ENCODE data around the gene ZC3HAV1L. TPM values are rescaled to one million over a fixed set of nuclear protein-coding genes. Genes with fewer than 3 reads are reported as not detected.

Gene ZC3HAV1L
- total and polyA plus RNA-seq, 2 experiments from 2014 or later = 2.0 to 11.3 TPM

DNA sequence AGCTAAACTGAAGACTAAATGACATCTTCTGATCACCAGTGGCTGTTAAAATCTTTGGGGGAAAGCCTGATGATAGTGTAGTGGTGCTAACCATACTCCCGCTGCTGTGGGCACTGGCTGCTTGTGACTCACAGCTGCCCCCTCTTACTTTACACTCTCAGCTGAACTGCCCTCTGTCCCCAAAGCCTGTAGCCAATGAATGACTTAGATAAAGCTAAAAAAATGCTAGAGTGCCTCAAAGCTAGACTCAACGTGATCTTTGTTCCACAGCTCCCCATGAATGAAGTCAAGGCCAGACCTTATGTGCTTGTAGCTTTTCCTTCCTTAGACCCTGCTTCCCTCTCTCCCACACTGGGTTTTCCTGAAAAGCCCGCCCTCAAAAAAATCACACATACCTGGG, 6.5 kb downstream of the ZC3HAV1L start:
- TF ChIP-seq, protein P1, sequence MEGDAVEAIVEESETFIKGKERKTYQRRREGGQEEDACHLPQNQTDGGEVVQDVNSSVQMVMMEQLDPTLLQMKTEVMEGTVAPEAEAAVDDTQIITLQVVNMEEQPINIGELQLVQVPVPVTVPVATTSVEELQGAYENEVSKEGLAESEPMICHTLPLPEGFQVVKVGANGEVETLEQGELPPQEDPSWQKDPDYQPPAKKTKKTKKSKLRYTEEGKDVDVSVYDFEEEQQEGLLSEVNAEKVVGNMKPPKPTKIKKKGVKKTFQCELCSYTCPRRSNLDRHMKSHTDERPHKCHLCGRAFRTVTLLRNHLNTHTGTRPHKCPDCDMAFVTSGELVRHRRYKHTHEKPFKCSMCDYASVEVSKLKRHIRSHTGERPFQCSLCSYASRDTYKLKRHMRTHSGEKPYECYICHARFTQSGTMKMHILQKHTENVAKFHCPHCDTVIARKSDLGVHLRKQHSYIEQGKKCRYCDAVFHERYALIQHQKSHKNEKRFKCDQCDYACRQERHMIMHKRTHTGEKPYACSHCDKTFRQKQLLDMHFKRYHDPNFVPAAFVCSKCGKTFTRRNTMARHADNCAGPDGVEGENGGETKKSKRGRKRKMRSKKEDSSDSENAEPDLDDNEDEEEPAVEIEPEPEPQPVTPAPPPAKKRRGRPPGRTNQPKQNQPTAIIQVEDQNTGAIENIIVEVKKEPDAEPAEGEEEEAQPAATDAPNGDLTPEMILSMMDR (conservative IDR thresholded peaks at IDR 0.05; ENCODE audit: low read depth in 2 of 2) = no peak
- TF ChIP-seq JUNB (IDR thresholded peaks at IDR 0.05; ENCODE audit: unreplicated experiment) (no peak), POLR2AphosphoS5 (IDR thresholded peaks at IDR 0.05; ENCODE audit: low read depth) (no peak), ZNF331 (CRISPR knock-in tag; IDR thresholded peaks at IDR 0.05; ENCODE audit: low read depth) (no peak), EZH2 (IDR thresholded peaks at IDR 0.05; ENCODE audit: low read depth, unreplicated experiment) (no peak), NANOG (IDR thresholded peaks at IDR 0.05; ENCODE audit: borderline replicate concordance) (no peak), STAT1 (IDR thresholded peaks at IDR 0.05; ENCODE audit: unreplicated experiment) (no peak)
- TF ChIP-seq, protein P2, sequence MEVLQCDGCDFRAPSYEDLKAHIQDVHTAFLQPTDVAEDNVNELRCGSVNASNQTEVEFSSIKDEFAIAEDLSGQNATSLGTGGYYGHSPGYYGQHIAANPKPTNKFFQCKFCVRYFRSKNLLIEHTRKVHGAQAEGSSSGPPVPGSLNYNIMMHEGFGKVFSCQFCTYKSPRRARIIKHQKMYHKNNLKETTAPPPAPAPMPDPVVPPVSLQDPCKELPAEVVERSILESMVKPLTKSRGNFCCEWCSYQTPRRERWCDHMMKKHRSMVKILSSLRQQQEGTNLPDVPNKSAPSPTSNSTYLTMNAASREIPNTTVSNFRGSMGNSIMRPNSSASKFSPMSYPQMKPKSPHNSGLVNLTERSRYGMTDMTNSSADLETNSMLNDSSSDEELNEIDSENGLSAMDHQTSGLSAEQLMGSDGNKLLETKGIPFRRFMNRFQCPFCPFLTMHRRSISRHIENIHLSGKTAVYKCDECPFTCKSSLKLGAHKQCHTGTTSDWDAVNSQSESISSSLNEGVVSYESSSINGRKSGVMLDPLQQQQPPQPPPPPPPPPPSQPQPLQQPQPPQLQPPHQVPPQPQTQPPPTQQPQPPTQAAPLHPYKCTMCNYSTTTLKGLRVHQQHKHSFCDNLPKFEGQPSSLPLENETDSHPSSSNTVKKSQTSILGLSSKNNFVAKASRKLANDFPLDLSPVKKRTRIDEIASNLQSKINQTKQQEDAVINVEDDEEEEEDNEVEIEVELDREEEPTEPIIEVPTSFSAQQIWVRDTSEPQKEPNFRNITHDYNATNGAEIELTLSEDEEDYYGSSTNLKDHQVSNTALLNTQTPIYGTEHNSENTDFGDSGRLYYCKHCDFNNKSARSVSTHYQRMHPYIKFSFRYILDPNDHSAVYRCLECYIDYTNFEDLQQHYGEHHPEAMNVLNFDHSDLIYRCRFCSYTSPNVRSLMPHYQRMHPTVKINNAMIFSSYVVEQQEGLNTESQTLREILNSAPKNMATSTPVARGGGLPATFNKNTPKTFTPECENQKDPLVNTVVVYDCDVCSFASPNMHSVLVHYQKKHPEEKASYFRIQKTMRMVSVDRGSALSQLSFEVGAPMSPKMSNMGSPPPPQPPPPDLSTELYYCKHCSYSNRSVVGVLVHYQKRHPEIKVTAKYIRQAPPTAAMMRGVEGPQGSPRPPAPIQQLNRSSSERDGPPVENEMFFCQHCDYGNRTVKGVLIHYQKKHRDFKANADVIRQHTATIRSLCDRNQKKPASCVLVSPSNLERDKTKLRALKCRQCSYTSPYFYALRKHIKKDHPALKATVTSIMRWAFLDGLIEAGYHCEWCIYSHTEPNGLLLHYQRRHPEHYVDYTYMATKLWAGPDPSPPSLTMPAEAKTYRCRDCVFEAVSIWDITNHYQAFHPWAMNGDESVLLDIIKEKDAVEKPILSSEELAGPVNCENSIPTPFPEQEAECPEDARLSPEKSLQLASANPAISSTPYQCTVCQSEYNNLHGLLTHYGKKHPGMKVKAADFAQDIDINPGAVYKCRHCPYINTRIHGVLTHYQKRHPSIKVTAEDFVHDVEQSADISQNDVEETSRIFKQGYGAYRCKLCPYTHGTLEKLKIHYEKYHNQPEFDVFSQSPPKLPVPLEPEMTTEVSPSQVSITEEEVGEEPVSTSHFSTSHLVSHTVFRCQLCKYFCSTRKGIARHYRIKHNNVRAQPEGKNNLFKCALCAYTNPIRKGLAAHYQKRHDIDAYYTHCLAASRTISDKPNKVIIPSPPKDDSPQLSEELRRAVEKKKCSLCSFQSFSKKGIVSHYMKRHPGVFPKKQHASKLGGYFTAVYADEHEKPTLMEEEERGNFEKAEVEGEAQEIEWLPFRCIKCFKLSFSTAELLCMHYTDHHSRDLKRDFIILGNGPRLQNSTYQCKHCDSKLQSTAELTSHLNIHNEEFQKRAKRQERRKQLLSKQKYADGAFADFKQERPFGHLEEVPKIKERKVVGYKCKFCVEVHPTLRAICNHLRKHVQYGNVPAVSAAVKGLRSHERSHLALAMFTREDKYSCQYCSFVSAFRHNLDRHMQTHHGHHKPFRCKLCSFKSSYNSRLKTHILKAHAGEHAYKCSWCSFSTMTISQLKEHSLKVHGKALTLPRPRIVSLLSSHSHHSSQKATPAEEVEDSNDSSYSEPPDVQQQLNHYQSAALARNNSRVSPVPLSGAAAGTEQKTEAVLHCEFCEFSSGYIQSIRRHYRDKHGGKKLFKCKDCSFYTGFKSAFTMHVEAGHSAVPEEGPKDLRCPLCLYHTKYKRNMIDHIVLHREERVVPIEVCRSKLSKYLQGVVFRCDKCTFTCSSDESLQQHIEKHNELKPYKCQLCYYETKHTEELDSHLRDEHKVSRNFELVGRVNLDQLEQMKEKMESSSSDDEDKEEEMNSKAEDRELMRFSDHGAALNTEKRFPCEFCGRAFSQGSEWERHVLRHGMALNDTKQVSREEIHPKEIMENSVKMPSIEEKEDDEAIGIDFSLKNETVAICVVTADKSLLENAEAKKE (CRISPR knock-in tag; IDR thresholded peaks at IDR 0.05) = no peak
- TF ChIP-seq, protein P3, sequence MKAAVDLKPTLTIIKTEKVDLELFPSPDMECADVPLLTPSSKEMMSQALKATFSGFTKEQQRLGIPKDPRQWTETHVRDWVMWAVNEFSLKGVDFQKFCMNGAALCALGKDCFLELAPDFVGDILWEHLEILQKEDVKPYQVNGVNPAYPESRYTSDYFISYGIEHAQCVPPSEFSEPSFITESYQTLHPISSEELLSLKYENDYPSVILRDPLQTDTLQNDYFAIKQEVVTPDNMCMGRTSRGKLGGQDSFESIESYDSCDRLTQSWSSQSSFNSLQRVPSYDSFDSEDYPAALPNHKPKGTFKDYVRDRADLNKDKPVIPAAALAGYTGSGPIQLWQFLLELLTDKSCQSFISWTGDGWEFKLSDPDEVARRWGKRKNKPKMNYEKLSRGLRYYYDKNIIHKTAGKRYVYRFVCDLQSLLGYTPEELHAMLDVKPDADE (IDR thresholded peaks at IDR 0.05) = no peak
- TF ChIP-seq, protein P4, sequence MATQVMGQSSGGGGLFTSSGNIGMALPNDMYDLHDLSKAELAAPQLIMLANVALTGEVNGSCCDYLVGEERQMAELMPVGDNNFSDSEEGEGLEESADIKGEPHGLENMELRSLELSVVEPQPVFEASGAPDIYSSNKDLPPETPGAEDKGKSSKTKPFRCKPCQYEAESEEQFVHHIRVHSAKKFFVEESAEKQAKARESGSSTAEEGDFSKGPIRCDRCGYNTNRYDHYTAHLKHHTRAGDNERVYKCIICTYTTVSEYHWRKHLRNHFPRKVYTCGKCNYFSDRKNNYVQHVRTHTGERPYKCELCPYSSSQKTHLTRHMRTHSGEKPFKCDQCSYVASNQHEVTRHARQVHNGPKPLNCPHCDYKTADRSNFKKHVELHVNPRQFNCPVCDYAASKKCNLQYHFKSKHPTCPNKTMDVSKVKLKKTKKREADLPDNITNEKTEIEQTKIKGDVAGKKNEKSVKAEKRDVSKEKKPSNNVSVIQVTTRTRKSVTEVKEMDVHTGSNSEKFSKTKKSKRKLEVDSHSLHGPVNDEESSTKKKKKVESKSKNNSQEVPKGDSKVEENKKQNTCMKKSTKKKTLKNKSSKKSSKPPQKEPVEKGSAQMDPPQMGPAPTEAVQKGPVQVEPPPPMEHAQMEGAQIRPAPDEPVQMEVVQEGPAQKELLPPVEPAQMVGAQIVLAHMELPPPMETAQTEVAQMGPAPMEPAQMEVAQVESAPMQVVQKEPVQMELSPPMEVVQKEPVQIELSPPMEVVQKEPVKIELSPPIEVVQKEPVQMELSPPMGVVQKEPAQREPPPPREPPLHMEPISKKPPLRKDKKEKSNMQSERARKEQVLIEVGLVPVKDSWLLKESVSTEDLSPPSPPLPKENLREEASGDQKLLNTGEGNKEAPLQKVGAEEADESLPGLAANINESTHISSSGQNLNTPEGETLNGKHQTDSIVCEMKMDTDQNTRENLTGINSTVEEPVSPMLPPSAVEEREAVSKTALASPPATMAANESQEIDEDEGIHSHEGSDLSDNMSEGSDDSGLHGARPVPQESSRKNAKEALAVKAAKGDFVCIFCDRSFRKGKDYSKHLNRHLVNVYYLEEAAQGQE (IDR thresholded peaks at IDR 0.05; ENCODE audit: unreplicated experiment) = no peak
- H3K4me3 ChIP-seq = no peak overlapping the region
- H3K36me3 Mint-ChIP-seq (ENCODE audit: low read depth) = peaks cover 55% of the 10 kb centered on the region
- no peaks in the 10 kb centered on the region; the same call in 2 of the 3 replicates for H3K4me1 Mint-ChIP-seq
- no peaks in the 10 kb centered on the region for H4K20me1 ChIP-seq (replicated peaks; ENCODE audit: insufficient read depth)
- no peak overlapping the region for H3K4me3 Mint-ChIP-seq
- H3F3A ChIP-seq (replicated peaks; ENCODE audit: low read depth) = 0 out of 2 replicates have a peak, but pooled peaks cover 3% of the 10 kb centered on the region
- no peak overlapping the region for H3K27ac ChIP-seq (ENCODE audit: low read depth)
- H3K36me3 ChIP-seq (ENCODE audit: insufficient read depth) = peaks cover 18% of the 10 kb centered on the region
- peaks cover 6% of the 10 kb centered on the region for H3K27me3 Mint-ChIP-seq (ENCODE audit: insufficient read depth, low read depth, poor library complexity)
- DNase-seq (ENCODE audit: low spot score) (no peak), ATAC-seq (no peak)
- no peak overlapping the region for H3K27ac Mint-ChIP-seq
- H3K9me3 Mint-ChIP-seq = no peaks in the 10 kb centered on the region
- H2AFZ ChIP-seq = no peak overlapping the region
- no peaks in the 10 kb centered on the region for H3K9me2 ChIP-seq (ENCODE audit: insufficient read depth)
- no peaks in the 10 kb centered on the region for H3K27me3 ChIP-seq (ENCODE audit: insufficient read depth)
- H3K4me2 ChIP-seq = no peak overlapping the region
- no peaks in the 10 kb centered on the region for H3K4me1 ChIP-seq (ENCODE audit: insufficient read depth)
- H3K79me2 ChIP-seq (replicated peaks; ENCODE audit: insufficient read depth) = no peaks in the 10 kb centered on the region

All from GM23338 (cell line).